Neural crest cell (in vitro differentiated cells): ENCODE measurements around the gene PTRH1. TPM values are rescaled to one million over a fixed set of nuclear protein-coding genes. Genes with fewer than 3 reads are reported as not detected.

Source experiments
- DNase-seq: peaks from one replicate; pipeline ENCODE4 v3.0.0; 2021; ENCODE audit warnings: low read depth, mixed read lengths, low spot score
- H3K27ac Mint-ChIP-seq: one replicate; pipeline ENCODE4 v1.8.0; 2021; ENCODE audit warnings: mild to moderate bottlenecking, mixed read lengths; ENCODE audit not compliant: unreplicated experiment
- H3K27me3 Mint-ChIP-seq: 2 replicates; pipeline ENCODE4 v1.8.0; 2021; ENCODE audit warnings: low read depth, mild to moderate bottlenecking, mixed read lengths
- H3K36me3 Mint-ChIP-seq: 2 replicates; pipeline ENCODE4 v1.8.0; 2021; ENCODE audit warnings: low read depth, mild to moderate bottlenecking, mixed read lengths
- H3K4me1 Mint-ChIP-seq: 2 replicates; pipeline ENCODE4 v1.8.0; 2021; ENCODE audit warnings: mixed read lengths
- H3K4me3 Mint-ChIP-seq: one replicate; pipeline ENCODE4 v1.8.0; 2021; ENCODE audit warnings: mild to moderate bottlenecking, mixed read lengths
- H3K9me3 Mint-ChIP-seq: 2 replicates; pipeline ENCODE4 v1.8.0; 2021; ENCODE audit warnings: mixed read lengths
- total RNA-seq: library from RNA; stranded (reverse); gene quantifications from 2 replicates; pipeline ENCODE4 v1.2.1, GENCODE V29; 2021
- TF ChIP-seq, protein P1 (sequence below): fragments of 200-600 bp; sonication (generic); conservative IDR thresholded peaks from 2 replicates; pipeline ENCODE4 v1.5.0; 2021; ENCODE audit warnings: antibody characterized with exemption, mild to moderate bottlenecking

Gene PTRH1
- total RNA-seq, 1 donor from 2014 or later = 9.8 TPM

DNA sequence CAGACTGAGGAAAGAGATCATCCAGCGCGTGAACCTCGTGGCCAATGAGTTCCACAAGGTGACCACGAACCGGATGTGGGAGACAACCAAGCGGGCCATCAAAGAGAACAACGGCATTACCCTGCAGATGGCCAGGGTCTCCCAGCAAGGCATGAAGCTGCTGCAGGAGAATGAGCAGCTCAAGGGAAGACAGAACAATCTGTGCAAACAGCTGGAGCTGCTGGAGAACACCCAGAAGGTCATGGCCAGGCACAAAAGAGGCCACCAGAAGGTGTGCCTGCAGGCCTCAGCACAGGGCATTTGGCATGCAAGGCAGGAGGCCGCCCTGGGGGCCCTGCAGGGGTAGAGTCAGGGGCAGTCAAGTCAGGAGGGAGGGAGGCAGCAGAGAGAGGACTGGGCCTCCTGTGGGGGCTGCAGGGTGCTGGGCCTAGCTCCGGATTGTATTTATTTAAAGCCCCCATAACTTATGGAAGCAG lies 4.2 kb downstream of the PTRH1 start:
- H3K27me3 Mint-ChIP-seq = peaks cover 2% of the 10 kb centered on the region
- no peak overlapping the region for H3K27ac Mint-ChIP-seq
- H3K4me3 Mint-ChIP-seq = peak overlapping the region; percentile 66
- H3K4me1 Mint-ChIP-seq = peaks cover 20% of the 10 kb centered on the region
- TF ChIP-seq, protein P1, sequence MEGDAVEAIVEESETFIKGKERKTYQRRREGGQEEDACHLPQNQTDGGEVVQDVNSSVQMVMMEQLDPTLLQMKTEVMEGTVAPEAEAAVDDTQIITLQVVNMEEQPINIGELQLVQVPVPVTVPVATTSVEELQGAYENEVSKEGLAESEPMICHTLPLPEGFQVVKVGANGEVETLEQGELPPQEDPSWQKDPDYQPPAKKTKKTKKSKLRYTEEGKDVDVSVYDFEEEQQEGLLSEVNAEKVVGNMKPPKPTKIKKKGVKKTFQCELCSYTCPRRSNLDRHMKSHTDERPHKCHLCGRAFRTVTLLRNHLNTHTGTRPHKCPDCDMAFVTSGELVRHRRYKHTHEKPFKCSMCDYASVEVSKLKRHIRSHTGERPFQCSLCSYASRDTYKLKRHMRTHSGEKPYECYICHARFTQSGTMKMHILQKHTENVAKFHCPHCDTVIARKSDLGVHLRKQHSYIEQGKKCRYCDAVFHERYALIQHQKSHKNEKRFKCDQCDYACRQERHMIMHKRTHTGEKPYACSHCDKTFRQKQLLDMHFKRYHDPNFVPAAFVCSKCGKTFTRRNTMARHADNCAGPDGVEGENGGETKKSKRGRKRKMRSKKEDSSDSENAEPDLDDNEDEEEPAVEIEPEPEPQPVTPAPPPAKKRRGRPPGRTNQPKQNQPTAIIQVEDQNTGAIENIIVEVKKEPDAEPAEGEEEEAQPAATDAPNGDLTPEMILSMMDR = no peak
- DNase-seq = no peak
- no peaks in the 10 kb centered on the region for H3K36me3 Mint-ChIP-seq
- H3K9me3 Mint-ChIP-seq = peaks cover 2% of the 10 kb centered on the region

DNA sequence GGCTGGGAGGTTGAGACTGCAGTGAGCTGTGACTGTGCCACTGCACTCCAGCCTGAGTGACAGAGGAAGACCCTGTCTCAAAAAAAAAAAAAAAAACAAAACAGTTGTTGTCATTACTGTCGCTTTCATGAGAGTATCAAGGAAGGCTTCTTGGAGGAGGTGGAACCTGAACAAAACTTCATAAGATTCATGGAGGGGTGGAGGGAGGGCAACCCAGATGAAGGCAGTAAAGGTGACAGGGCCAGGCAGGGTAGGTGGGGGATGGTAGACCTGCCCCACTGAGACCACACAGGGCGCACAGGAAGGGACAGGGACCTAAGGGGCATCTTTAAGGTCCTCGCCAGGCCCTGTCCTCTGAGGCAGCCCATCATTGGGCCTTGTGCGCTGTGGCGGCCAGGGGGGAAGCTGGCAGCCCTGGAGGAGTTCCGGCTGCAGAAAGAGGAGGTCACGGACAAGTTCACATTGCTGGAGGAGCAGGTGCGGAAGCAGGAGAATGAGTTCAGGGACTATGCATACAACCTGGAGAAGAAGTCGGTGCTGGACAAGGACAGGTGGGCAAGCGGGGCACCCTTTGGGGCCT lies 5.2 kb downstream of the PTRH1 start:
- DNase-seq = no peak
- Mint-ChIP-seq H3K36me3 (no peaks in the 10 kb centered on the region), H3K27me3 (no peaks in the 10 kb centered on the region), H3K9me3 (peaks cover 2% of the 10 kb centered on the region), H3K4me1 (peaks cover 10% of the 10 kb centered on the region), H3K4me3 (peak overlapping the region; percentile 78), H3K27ac (no peak overlapping the region)
- TF ChIP-seq, protein P1 = no peak

DNA sequence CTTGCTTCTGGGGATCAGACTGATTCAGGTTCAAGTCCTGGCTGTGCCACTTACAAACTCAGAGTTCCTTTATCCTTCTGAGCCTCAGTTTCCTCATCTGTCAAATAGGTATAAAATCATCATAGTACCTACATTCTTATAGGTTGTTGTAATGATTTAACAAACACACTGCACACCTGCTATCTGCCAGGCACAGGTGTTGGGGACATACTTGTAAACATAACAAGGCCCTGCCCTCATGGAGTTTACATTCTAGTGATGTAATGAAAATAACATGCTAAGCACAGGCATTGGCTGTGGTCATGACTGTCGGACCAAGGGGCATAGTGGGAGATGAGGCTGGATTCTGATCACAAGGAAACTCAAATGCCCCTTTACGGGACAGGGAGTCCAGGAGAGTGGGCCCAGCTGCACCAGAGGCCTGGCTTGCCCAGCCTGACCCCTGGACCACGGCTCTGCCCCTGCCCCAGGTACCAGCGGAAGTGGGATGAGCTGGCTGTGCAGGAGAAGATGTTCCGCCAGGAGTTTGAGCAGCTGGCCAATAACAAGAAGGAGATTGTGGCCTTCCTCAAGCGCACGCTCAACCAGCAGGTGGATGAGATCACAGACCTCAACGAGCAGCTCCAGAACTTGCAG lies 6.4 kb downstream of the PTRH1 start:
- no peaks in the 10 kb centered on the region for H3K27me3 Mint-ChIP-seq
- H3K9me3 Mint-ChIP-seq = peaks cover 2% of the 10 kb centered on the region
- peak overlapping the region; percentile 62 for H3K27ac Mint-ChIP-seq
- peak overlapping the region; percentile 41 for H3K4me3 Mint-ChIP-seq
- H3K36me3 Mint-ChIP-seq = no peaks in the 10 kb centered on the region
- TF ChIP-seq, protein P1 = no peak
- DNase-seq = no peak
- peaks cover 9% of the 10 kb centered on the region for H3K4me1 Mint-ChIP-seq

DNA sequence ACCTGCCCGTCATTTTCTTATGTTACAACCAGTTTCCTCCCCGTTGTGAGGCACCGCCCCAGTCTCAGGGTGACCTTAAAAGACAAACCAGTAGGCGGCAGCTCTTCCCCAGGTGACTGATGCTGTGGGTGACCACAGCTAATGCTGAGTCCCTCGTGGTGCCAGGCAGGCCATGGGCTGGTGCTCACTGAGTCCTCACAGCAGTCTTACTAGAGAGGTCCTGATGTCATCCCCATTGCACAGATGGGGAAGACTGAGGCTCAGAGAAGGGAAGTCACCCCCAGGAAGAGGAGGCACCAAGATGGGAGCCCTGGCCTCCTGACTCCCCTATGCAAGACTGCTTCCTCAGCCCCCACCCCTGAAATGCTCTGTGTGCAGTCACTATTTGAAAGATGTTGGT lies 7.7 kb downstream of the PTRH1 start:
- H3K27me3 Mint-ChIP-seq = no peaks in the 10 kb centered on the region
- no peak overlapping the region for H3K4me3 Mint-ChIP-seq
- no peak for DNase-seq
- peaks cover 2% of the 10 kb centered on the region for H3K9me3 Mint-ChIP-seq
- H3K4me1 Mint-ChIP-seq = peaks cover 9% of the 10 kb centered on the region
- no peaks in the 10 kb centered on the region for H3K36me3 Mint-ChIP-seq
- TF ChIP-seq, protein P1 = no peak
- peak overlapping the region; percentile 62 for H3K27ac Mint-ChIP-seq

DNA sequence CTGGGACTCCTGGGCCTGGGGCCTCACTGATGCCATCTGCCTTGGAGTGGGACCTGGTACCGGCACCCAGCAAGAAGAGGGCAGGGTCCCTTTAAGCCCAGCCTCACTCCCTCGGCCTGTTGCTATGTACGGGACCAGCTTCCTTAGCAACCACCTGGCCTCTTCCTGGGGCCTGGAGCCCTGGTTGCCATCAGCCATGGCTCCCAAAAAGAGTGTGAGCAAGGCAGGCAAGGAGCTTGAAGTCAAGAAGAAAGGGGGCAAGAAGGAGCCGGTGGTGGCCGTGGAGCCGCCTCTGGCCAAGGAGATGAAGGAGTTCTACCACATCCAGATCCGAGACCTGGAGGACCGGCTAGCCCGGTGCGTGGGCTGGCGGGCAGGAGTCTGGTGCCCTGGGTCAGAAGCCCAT lies 8.6 kb downstream of the PTRH1 start, which contains the start of gene CFAP157:
CFAP157 (plus strand) TSS at position 153 of the 406 bp plus-strand sequence; CDS start at position 197, 44 bp downstream.
- DNase-seq = no peak
- Mint-ChIP-seq H3K9me3 (peaks cover 2% of the 10 kb centered on the region), H3K27me3 (no peaks in the 10 kb centered on the region), H3K4me3 (peak within 1 kb of the TSS; percentile 72), H3K36me3 (no peaks in the 10 kb centered on the region), H3K4me1 (peaks cover 9% of the 10 kb centered on the region), H3K27ac (peak within 1 kb of the TSS; percentile 90)
- TF ChIP-seq, protein P1 = no peak
